Body of pancreas (tissue), 4 donors: ENCODE measurements around the gene WIPI1.
"Not testable (repeated sequence)": the region's sequence is repeated elsewhere in the genome, so short reads cannot be mapped to it uniquely, and the experiment has no call there.

Source experiments
- CTCF ChIP-seq, 7 experiments: fragments of 450-650 bp in 4 of 7; fragments of 200-600 bp in 3 of 7; sonication (generic) in 3 of 7; IDR thresholded peaks; one replicate each; pipeline ENCODE4 v1.5.1; 2016 to 2019; ENCODE audit warnings: antibody characterized with exemption in 7 of 7
- POLR2A ChIP-seq, 3 donors: fragments of 450-650 bp; IDR thresholded peaks; one replicate each; pipeline ENCODE4 v1.6.1; 2016; ENCODE audit warnings: antibody characterized with exemption in 3 of 3, mild to moderate bottlenecking in 2 of 3

GRCh38 chr17:68492394-68493054 is 35.2 kb upstream of the WIPI1 start:
- TF ChIP-seq CTCF, POLR2A (IDR thresholded peaks at IDR 0.05): not testable (repeated sequence)
